DOHH2 (cell line): Measurements from ENCODE around the gene ODR4.

Source experiments
- H3F3A ChIP-seq: fragments of 200-600 bp; sonication (generic), shearing (Covaris generic); 2 replicates; pipeline ENCODE4 v1.6.0; 2016; ENCODE audit warnings: antibody characterized with exemption, mild to moderate bottlenecking; ENCODE audit not compliant: control insufficient read depth, insufficient read depth
- H3K27ac ChIP-seq: fragments of 200-600 bp; sonication (generic); 2 replicates; pipeline ENCODE4 v1.5.1; 2014; ENCODE audit warnings: low read depth, mild to moderate bottlenecking, low read length, moderate library complexity
- H3K27me3 ChIP-seq: fragments of 200-600 bp; sonication (generic); 2 replicates; pipeline ENCODE4 v1.6.1; 2014; ENCODE audit warnings: mild to moderate bottlenecking, low read length, mixed read lengths; ENCODE audit not compliant: control insufficient read depth
- H3K36me3 ChIP-seq: fragments of 200-600 bp; sonication (generic); 2 replicates; pipeline ENCODE4 v1.6.1; 2014; ENCODE audit warnings: mild to moderate bottlenecking, low read length, moderate library complexity, mixed read lengths; ENCODE audit not compliant: control insufficient read depth
- H3K4me1 ChIP-seq: fragments of 200-600 bp; sonication (generic); 2 replicates; pipeline ENCODE4 v1.6.1; 2014; ENCODE audit warnings: mild to moderate bottlenecking, low read length, mixed read lengths; ENCODE audit not compliant: control insufficient read depth
- H3K4me2 ChIP-seq: fragments of 200-600 bp; sonication (generic); 2 replicates; pipeline ENCODE4 v1.6.0; 2014; ENCODE audit warnings: mild to moderate bottlenecking, low read length, moderate library complexity
- H3K4me3 ChIP-seq: fragments of 200-600 bp; sonication (generic); 2 replicates; pipeline ENCODE4 v1.5.1; 2014; ENCODE audit warnings: mild to moderate bottlenecking, low read length, mixed read lengths
- H3K79me2 ChIP-seq: fragments of 200-600 bp; sonication (generic); 2 replicates; pipeline ENCODE4 v1.6.1; 2014; ENCODE audit warnings: mild to moderate bottlenecking, low read length, mixed read lengths; ENCODE audit not compliant: control insufficient read depth
- H3K9me2 ChIP-seq: fragments of 200-600 bp; sonication (generic); replicated peaks from 2 replicates; pipeline ENCODE4 v1.6.1; 2014; ENCODE audit warnings: mild to moderate bottlenecking, low read length, mixed read lengths; ENCODE audit not compliant: control insufficient read depth
- H3K9me3 ChIP-seq: fragments of 200-600 bp; sonication (generic); 2 replicates; pipeline ENCODE4 v1.6.1; 2014; ENCODE audit warnings: antibody characterized with exemption, low read length, mixed read lengths; ENCODE audit not compliant: control insufficient read depth, insufficient read depth
- H4K20me1 ChIP-seq: fragments of 200-600 bp; sonication (generic); 2 replicates; pipeline ENCODE4 v1.6.0; 2014; ENCODE audit warnings: low read depth, mild to moderate bottlenecking, antibody characterized with exemption, low read length, moderate library complexity; ENCODE audit not compliant: control insufficient read depth, insufficient read depth
- CTCF ChIP-seq: fragments of 200-600 bp; sonication (generic); IDR thresholded peaks from one replicate; pipeline ENCODE4 v1.5.1; 2014; ENCODE audit warnings: antibody characterized with exemption, mild to moderate bottlenecking, low read depth, low read length; ENCODE audit not compliant: poor library complexity, severe bottlenecking
- EZH2phosphoT487 ChIP-seq: fragments of 200-600 bp; sonication (generic); IDR thresholded peaks from 2 replicates; pipeline ENCODE4 v1.6.1; 2017; ENCODE audit warnings: borderline replicate concordance, mild to moderate bottlenecking, antibody characterized with exemption, low read length, moderate library complexity, mixed read lengths

ODR4 gene

GRCh38 chr1:186465946-186466345, 90.3 kb downstream of the ODR4 start:
- no peak overlapping the region for H3K4me2 ChIP-seq
- H3K36me3 ChIP-seq: no peaks in the 10 kb centered on the region
- no peaks in the 10 kb centered on the region for H3K9me3 ChIP-seq
- H3K9me2 ChIP-seq: no peaks in the 10 kb centered on the region
- no peak overlapping the region for H3K27ac ChIP-seq
- no peaks in the 10 kb centered on the region for H3K79me2 ChIP-seq
- H4K20me1 ChIP-seq: no peaks in the 10 kb centered on the region
- H3K4me3 ChIP-seq: no peak overlapping the region
- H3F3A ChIP-seq: no peaks in the 10 kb centered on the region
- H3K27me3 ChIP-seq: no peaks in the 10 kb centered on the region
- no peaks in the 10 kb centered on the region for H3K4me1 ChIP-seq
- no peak for TF ChIP-seq EZH2phosphoT487
- no peak for TF ChIP-seq CTCF
